GM21515 (cell line): ENCODE measurements around the gene TMEM131L.
"Not testable (repeated sequence)": the region's sequence is repeated elsewhere in the genome, so short reads cannot be mapped to it uniquely, and the experiment has no call there.

ENCODE experiments used
- ATAC-seq: cut with Tn5 transposase; IDR thresholded peaks from one replicate; pipeline ENCODE4 v1.9.1; 2021; ENCODE audit not compliant: unreplicated experiment

Gene TMEM131L

DNA sequence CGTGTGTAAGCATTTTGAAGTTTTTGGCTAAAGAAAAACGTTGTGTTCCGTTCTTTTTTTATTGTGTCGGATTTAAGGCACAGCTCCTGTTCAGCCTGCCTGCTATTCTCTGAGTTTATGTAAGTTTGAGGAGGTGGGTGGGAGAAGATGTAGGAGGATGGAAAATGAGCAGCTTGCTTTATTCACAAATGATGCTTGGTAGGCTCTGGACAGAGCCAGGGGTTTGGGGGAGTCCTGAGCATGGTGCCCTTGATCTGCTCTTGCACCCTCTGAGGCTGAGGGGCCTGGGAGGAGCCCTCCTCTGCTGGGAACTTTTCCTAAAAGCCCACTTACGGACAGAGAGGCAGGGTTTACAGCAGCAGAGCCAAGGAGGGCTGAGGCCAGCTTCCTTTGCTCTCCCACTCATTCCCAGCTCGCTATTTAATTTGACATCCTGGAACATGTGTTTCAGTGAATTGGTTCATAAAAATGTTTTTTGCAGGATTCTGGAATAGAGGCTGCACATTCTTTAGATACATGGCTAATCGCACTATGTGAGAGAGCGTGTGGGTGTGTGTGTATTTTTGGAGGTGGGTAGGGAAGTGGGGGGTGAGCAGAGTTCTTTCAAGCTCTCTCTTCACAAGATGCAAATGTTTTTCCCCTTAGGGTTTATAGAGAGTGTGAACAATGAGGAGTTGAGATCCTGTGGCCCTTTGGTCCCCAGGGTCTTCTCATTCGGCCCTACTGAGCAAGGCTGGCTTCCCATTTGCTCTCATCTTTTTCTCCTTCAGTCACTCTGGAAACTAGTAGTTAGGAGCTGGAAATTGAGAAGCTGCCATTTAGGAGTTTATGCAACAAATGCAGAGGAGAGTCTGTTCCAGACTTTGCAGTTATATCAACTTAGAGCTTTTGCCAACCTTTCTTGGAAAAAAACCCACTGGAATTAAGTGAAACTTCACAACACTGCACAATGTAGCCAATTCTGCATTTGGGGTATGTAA, 32.1 kb downstream of the TMEM131L start:
- peak; percentile 59 for ATAC-seq

DNA sequence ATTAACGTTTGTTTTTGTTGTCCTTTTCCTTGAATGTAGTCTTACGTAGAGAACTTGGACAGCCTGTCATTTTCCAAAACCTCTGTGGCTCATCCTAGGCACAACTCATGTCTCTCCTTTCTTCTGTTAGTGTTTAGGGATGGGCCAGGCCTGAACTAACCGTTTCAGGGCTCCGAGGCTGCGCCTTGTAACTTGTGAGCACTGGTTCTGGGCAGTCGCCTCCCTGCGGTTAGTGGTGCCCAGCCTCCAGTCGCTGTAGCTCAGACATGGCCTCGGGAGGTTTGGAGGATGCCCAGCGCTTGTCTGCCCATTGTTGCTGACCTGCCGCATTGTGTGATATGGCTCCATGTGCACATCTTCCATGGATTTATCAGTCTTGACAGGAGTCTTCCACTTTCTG, 32.8 kb downstream of the TMEM131L start:
- no peak for ATAC-seq

DNA sequence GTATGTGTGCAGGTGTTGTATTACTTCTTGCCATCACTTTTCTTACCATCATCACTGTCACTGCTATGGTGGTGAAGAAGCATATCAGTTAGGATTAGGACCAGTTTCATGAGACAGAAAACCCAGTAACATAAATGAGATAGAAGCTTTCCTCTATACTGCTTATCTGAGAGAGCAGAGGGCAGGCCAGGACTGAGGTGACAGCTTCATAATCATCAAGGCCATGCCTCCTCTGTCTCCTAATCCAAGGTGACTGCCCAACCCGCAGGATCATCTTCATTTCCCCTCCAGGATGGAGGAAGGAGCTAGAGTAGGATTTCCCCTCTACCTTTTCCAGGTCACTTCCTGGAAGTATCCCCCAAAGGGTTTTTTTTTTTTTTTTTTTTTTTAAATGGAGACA, 35.4 kb downstream of the TMEM131L start:
- ATAC-seq = no peak

DNA sequence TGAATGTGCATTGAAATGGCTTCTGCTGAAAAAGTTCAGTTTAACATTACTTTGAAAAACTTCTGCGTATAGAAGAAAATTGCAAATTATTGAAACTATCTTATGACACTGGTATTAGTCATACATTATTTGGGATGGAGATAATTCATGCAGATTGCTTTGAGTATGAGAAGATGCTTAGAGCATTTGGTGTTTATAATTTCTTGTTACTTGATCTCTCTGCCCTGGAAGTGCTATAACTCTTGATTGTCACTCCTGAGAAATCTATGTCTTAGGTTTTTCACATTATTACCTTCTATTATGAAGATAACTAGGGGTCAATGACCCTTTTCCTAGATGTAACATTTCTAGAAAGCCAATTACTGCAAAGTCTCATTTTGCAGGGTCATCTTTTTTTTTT, 36.4 kb downstream of the TMEM131L start:
- no peak for ATAC-seq

DNA sequence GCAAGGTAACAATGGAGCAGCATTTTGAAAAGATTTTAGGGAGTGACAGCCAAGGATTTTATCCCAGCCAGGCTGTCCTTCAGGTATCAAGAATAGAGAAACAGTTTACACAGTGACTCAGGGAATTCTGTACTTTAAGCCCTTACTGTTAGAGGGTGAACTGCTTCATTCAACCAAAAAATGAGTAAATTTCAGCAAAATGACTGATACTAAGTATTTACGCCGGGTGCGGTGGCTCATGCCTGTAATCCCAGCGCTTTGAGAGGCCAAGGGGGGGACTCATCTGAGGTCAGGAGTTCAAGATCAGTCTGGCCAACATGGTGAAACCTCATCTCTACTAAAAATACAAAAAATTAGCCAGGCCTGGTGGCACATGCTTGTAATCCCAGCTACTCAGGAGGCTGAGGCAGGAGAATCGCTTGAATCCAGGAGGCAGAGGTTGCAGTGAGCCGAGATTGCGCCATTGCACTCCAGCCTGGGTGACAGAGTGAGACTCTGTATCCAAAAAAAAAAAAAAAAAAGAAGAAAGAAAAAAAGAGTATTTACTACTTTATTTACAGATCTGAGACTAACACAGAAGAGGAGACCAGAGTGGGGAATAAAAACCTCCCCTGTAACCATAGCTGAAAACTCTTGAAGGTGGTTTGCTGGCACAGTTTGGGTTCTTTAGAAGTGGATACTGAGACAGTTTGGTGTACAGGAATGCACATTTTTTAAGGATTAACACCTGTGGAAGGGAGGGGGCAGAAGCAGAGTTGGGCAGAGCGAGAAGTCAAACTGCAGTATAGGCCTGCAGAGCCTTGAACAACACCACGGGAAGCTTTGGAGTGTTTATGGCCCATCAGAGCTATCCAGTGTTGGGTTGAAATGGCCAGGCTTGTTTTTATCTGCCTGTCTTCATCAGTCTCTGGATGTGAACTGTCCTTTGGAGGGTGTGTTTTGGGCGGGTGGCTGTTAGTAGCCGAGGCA, 40.5 kb downstream of the TMEM131L start:
- no peak for ATAC-seq

DNA sequence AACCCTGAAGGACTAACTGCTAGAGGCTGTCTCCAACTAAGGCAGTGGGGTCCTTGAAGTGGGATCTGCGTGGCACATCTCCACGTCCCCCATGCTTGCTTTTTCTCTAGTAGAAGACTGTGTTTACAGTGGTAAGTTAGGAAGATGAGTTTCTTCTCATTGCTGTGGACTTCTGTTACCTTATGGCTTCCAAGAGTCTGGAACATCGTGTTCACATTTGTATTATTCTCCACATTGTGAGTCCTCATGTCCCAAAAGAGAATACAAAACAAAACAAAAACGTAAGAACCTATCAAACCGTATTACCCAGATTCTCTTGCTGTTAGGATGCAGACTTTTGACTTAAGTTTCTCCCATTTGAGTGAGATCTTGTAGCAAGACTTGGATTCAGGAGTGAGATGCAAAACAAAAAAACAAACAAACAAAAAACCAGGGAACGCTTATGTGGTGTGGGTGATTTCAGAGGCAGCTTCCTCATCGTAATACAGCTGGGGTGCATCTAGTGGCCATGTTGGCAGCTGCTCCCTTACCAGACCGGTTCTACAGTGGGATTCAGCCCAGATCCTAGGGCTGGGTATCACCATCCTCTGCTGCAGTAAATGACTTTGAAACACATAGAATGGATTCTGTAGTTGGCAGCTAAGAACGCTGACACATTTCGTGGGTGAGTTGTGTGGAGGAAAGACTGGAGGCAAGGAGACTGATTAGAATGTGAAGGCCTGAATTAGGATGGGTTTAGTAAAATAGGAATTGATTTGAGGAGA, 41.3 kb downstream of the TMEM131L start:
- no peak for ATAC-seq

DNA sequence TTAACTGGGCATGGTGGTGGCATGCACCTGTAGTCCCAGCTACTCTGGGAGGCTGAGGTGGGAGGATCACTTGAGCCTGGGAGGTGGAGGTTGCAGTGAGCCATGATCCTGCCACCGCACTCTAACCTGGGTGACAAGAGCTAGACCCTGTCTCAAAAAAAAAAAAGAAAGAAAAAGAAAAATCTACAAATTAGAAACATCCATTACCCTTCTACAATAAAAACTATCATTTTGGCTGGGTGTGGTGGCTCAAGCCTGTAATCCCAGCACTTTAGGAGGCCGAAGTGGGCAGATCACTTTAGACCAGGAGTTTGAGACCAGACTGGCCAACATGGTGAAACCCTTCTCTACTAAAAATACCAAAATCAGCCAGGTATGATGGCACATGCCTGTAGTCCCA, 43.1 kb downstream of the TMEM131L start:
- not testable (repeated sequence) for ATAC-seq

DNA sequence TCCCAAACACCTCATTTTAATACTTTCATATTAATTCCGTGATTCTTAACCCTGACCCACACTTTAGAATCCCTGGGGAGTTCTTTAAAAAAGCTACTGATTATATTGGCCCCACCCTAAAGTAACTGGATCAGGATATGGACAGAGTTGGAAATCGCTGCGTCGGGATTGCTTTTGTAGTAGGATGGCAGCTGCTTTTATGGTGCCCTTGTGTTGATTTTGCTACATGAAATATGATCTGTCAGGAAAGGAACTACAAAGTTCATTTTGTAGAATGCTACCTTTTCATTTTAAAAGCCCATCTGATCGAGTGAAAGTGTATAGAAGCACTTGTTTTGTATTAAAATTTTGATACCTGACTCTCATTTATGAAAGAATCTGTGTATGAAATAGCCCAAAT, 43.6 kb downstream of the TMEM131L start:
- no peak for ATAC-seq

DNA sequence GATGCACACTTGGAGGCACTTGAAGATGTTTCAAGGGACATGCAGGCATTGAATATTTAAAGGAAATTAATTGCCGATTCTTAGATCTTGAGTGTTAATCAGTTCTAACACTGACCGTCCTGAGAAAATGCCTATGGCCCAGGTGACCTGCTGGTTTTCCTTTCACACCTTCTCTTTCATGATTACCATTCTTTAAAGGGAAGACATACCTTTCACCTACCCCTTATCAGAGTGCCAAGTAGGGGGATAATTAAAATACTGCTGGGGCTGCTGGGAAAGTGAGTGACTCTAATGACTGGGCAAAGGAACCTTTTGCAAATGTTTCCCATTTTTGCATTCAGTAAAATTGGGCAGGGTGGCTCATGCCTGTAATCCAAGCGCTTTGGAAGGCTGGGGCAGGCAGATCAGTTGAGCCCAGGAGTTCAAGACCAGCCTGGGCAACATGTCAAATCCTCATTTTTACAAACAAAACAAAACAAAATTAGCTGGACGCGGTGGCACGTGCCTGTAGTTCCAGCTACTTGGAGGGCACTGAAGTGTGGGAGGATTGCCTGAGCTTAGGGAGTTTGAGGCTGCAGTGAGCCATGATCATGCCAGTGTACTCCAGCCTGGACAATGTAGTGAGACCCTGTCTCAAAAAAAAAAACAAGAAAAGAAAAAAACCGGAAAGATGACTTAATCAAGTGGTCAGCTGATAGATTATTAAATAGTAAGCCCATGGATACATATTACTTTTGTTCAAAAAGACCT, 44.3 kb downstream of the TMEM131L start:
- ATAC-seq = no peak

DNA sequence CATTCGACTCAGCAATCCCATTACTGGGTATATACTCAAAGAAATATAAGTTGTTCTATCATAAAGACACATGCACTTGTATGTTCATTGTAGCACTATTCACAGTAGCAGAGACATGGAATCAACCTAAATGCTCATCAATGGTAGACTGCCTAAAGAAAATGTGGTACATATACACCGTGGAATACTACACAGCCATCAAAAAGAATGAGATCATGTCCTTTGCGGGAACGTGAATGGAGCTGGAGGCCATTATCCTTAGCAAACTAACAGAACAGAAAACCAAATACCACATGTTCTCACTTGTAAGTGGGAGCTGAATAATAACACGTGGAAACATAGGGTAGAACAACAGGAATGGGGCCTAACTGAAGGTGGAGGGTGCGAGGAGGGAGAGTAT, 44.9 kb downstream of the TMEM131L start:
- no peak for ATAC-seq

DNA sequence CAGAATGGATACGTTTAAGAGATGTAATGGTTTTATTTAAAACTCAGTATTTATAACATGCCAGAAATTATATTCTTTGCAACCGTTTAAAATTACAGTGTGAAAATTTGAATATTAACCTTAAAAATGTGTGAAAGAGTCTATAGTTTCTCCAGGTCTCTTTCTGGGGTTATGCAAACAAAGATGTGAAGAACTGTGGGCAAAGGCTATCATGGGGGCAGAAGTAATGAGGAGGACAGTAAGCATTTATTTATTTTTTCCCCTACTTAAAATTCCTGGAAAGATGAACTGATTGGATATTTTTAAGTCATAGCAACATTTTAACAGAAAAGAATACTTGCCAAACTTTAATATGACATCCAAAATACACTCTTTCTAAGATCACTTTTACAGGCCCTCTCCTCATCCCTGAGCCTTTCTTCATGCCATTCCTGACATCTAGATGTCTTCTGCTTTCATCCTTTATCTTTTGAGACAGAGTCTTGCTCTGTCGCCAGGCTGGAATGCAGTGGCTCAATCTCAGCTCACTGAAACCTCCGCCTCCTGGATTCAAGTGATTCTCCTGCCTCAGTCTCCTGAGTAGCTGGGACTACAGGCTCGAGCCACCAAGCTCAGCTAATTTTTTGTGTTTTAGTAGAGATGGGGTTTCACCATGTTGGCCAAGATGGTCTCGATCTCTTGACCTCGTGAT, 46.1 kb downstream of the TMEM131L start:
- no peak for ATAC-seq

DNA sequence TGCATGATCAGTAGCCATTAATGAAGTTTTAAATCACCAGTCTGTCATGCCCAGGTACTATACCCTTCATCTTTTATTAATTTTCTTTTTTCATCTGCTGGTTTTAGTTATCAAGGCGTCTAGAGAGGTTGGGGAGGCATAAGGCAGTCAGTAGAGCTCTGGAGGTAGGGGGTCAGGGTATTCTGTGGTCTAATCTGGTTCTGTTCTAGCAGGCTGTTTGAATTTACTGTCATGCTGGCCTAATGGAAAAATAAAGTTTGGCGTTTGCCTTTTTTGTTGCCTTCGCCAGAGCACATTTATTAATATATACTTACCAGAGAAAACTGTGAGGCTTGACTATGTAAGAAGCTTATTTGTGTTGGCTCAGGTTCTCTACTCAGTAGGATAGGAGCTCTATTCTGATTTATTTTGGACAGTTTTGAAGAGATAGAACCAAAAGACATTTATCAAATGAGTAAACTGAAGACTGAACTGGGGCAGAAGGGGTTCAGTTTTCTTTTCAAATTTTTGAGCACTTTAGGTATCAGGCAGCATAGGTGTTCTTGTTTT, 46.9 kb downstream of the TMEM131L start:
- ATAC-seq = no peak

DNA sequence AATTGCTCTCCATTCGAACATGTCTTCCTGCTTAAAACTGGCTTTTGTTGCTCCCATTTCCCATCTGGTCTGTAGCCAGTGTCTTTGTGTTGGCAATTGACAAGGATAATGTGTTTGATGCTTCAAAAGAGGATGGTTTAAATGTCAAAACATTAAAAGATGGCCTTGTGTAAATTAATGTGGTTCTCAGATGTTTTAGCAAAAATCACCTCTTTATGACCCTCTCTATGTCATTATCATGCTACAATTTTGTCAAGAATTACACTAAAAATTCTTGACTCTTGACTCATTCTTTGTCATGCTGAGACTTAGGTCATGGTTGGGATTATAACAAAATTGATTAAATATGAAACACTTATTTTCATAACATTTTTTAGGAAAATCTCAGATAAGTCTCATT, 47.4 kb downstream of the TMEM131L start:
- no peak for ATAC-seq

DNA sequence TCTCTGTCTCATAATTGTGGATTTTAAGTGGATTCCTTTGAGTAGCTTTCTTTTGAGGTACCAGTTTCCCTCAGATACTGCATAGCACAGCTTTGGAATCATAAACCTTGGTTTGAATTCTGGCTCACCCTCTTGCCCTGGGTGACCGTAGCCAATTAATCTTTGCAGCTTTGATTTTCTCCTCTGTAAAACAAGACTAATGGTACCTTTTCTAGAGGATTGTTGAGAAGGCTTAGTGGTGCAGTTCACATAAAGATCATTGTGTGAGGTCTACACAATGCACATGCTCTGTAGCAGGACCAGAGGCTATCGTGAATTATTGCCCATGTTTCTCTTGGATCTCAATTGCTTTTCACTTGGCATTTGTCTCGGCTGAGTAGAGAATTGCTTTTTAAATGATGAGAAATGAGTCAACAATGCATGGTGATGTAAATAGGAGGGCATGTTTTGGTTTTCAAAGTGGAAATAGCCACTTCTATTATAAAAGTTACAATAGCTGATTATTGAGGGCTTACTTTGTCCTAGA, 47.9 kb downstream of the TMEM131L start:
- no peak for ATAC-seq

DNA sequence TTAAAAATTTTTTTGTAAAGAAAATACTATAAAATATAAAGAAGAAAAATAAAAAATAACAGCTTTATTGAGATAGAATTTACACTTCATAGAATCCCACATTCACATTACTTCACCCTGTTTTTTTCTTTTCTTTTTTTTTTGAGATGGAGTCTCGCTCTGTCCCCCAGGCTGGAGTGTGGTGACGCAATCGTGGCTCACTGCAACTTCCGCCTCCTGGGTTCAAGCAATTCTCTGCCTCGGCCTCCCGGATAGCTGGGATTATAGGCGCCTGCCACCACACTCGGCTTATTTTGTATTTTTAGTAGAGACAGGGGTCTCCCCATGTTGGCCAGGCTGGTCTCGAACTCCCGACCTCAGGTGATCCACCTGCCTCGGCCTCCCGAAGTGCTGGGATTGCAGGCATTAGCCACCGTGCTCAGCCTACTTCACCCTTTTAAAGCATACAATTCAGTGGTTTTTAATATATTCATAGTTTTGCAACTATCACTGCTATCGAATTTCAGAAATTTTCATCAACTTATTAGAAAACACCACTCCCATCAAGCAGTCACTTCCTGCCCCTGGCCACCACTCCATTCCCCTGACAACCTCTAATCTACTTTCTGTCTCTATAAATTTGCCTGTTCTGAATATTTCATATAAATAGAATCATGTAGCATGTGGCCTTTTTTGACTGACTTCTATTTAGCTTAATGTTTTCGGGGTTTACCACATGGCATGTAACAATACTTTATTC, 48.7 kb downstream of the TMEM131L start:
- ATAC-seq = no peak

DNA sequence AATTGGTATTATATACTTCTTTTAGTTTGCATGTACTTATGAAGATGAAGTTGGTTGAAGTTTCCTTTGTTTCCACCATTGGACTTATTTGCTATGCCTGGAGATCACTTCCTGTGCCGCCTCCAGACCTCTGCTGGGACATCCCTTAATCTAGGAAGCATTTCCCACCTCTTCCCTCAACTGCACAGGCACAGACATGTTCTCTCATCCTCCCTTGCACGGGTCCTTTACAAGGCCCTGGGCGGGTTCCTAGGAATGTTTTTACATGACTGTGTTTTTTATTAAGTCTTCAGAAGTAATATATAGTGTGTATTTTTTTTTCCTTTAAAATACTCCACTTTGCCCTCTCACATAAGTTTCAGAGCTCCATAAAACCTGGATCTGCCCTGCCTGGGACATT, 51.0 kb downstream of the TMEM131L start:
- no peak for ATAC-seq

DNA sequence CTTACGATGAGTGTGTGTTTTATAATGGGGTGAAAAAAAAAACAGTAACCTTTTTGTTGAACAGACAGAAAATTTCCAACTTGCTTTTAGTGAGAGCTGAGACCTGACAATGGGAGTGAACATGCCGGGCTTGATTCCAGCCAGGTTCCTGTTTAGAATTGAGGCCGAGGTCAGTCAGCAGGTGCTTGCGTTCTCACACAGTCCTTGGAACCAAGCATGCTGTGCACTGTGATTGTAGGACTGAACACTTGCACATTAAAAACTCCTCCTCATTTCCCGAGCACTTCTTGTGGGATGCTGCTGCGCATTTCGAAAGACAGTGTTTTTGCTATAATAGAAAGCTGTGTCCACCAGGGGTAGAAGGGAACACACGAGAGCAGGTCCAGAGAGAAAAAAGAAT, 51.8 kb downstream of the TMEM131L start:
- no peak for ATAC-seq

DNA sequence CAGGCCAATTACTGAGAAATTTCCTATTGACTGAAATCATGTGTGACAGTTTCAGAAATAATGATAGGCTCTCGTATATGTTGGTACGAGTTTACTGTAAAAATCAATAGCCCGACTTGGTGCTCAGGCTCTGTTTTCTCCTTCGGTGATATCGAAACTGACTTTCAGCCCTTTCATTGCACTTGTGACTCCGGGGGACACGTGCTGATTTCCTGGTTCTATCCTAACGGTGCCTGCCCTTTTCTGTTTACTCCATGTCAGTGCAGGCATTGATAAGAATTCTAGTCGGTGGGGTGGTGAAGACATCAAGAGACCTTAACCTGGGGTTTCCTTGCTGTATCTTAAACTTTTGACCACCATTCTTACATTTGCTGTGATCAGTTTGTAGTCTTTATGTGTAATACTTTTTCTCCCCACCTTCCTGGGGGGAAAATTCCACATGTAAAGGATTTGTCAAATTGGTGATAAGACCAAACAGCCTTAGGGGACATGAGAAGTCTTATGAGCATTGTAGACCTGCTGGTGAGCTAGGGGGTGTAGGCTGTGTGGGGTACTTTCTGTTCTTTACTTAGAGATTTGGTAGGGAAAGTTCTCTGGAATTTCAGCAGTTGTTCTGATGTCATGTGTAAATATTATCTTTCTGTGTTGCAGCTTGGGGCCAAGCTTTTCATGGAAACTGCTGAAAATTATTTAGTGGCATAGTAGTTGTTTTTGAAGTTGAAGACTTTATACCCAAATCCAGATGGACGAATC, 52.7 kb downstream of the TMEM131L start:
- no peak for ATAC-seq
